NK-92 (cell line): ENCODE data around the gene PHACTR1.

ENCODE experiments used
- DNase-seq: peaks from one replicate; lab custom pipeline; 2025; ENCODE audit not compliant: unreplicated experiment; lab: John Stamatoyannopoulos, UW

PHACTR1 gene

DNA sequence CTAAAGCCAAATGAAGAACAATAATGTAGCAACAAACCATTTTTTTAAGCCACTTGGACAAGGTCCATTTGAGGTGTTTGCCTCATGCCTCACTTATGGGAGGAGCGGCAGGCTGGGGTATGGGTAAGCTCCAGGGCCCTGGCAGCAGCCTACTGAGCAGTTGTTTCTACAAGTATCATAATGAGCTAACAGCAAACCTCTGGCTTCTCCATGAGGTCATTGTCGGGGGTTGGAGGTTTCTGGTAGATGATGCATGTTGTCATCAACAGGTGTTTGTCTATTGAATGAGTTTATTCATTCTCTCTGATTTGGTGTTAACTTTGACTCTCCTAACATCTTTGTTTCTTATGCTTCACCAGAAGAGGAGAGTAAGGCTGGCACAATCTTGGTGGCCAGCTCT, 461.1 kb downstream of the PHACTR1 start:
- no peak for DNase-seq

DNA sequence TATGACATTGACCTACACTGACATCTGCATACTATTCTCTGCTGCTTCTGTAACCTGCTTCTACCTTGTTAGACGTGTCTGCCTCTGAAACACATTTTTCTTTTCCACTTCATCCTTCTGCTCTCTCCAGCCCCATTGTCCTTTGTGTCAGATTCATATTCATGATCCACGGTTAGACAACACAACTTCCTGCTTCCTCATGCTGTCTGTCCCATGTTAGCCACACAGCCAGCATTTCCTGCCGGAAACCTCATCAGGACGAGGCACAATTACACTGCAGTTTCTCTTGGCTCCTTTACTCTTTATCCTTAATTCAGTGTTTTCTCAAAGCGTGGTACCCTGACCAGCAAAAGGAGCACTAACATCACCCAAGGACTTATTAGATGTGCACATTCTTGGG, 461.5 kb downstream of the PHACTR1 start:
- DNase-seq: no peak

DNA sequence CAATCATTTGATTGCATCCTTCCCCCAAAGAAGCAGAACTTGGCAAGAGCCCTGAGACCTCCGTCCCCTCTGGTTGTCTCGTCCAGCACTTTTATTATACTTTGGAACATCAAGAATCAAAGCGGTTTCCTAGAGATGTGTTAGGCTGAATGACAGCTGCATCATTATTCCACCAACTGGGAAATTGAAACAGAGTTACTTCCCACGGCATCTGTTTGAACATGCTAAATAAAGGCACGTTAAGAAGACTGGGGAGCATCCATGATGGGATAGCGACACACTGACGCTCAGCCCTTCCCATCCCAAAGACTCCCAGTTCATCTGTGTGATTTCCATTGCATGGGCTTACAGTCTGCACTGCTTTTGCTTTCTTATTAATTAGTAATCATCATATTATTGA, 464.0 kb downstream of the PHACTR1 start:
- DNase-seq: no peak

DNA sequence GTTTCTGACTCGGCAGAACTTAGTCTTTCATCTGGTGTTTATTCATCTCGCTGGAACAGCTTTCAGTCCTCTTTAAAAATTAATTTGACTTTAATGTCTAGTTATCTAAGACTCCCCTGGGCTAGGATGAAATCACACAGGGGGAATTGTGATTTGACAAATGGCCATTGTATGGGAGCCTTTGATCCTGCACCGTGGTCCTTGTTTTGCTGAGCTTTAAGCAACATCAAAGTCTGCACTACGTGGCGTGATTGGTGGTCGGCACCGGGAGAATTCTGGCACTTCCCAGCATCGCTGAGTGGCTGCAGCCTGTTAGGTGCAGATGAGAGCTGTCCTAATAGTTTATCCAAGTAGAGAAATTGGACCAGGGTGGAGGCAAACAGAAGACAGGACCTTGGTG, 464.8 kb downstream of the PHACTR1 start:
- no peak for DNase-seq

DNA sequence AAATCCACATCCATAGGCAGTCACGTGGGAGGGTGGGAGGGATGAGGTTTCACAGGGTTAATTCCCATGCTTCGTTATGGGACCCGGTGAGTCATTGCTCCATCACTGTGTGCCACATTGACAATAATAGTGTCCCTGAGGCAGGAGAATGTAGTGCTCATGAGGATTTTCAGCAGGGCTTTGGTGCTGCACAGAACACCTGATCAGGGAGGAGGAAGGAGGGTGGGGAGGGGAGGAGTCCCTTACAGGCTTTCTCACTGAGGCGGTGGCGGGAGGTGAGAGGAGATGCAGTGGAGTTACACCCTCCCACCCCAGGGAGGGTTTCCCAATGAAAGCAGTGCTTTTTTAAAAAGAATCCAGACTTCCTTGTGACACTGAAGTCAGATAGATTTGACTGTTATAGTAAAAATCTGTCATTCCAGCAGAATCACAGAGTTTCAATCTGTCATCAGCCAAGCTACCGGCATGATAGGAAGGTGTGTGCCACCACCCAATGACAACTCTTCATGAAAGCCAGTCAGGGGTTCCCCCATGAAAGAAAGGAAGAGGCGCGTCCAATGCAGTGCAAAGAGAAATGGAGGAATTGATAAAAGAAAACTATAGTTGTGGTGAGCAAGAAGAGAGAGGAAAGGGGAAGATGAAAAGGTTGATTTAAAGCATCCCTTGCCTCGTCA, 467.0 kb downstream of the PHACTR1 start:
- no peak for DNase-seq

DNA sequence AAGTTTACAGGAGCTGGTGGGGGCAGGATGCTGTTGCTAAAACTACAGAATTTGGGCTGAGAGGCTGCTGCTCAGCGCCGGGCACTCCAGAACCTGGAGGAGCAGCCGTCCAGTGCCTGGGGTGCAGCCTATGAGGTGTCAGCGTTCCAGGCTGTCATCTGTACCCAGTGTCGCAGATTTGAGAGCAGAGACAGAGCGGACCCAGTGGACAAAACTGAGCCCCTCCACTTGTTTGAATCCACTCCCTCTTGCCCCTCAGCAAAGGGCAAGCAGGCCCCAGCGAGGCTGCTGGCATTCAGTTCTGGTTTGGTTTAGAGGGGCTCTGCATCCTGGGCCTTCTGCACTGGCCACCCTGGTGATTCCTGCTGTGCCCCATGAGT, 467.5 kb downstream of the PHACTR1 start:
- DNase-seq: no peak

- no peak for DNase-seq
These were observed 468.0 kb downstream of the PHACTR1 start for GRCh38 chr6:13184547-13184946.

- DNase-seq: no peak
These were observed 470.3 kb downstream of the PHACTR1 start for GRCh38 chr6:13186861-13187260.

DNA sequence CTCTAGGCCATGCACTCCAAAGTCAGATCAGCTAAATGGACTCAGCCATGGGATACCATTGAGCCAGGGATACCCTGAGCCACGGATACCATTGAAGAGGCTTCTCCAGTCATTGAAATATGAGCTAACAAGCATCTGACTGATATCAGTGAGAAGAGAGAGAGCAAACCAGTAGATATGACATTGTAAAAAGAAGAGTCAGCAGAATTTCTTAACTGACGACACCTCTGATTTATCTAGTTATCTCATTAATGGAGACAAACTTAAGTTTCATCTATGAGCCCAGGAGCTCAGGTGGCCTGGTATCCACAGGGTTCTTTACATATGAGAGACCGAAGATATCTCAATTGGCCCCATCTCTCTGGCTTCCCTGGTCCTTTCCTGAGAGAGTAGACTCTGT, 471.1 kb downstream of the PHACTR1 start:
- no peak for DNase-seq

GRCh38 chr6:13188306-13188705, 471.7 kb downstream of the PHACTR1 start:
- no peak for DNase-seq

DNA sequence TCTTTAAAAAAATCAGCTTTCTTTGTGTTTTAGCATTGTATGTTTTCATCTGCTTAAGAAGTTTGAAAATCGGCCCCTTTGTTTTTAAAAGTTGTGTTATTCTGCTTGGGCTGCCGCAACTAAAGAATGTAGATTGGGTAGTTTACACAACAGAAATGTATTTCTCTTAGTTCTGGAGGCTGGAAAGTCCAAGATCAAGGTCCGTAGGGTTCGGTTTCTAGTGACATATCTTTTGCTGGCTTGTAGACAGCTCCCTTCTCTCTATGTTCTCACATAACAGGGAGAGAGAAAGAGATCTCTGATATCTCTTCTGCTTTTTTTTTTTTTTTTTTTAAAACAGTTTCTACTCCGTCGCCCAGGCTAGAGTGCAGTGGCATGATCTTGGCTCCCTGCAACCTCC, 473.1 kb downstream of the PHACTR1 start:
- no peak for DNase-seq

- DNase-seq: no peak
These were observed 473.8 kb downstream of the PHACTR1 start for GRCh38 chr6:13190376-13190775.

GRCh38 chr6:13191461-13191860, 474.9 kb downstream of the PHACTR1 start:
- no peak for DNase-seq

GRCh38 chr6:13194852-13195251, 478.3 kb downstream of the PHACTR1 start:
- no peak for DNase-seq

GRCh38 chr6:13195803-13196202, 479.2 kb downstream of the PHACTR1 start:
- DNase-seq: no peak

DNA sequence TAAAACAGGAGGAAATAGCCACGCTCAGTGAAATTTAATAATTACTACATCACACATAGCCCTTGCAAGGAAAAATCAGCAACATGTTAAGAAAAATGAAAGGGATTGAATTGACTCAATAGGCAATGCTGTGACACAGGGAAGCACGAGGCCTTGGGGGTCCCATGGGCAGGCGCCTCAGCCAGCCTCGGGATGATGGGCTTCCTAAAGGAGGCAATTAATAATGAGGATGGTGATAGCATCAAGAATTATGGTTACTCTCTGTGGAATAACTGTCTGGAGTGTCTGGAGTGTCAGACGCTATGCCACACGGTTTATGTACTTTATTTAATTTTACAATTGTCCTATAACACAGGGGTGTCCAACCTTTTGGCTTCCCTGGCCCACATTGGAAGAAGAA, 481.6 kb downstream of the PHACTR1 start:
- no peak for DNase-seq

GRCh38 chr6:13201336-13201735, 484.8 kb downstream of the PHACTR1 start:
- no peak for DNase-seq

DNA sequence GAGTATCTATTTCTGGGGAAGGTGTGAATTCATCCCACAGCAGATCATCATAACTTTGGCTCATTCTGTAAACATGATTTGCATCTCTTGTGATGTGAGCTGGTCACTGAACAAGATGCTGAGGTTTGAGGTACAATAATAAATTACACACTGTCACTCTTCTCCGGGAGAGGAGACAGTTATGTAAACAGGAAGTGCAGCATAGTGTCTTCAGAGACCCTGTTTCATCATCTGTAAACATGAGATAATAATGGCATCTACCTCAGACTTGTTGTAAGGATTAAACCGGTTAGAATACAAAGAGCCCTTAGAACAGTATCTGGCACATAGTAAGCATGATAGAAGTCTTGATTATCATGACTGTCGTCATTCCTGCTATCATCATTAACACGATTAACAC, 486.6 kb downstream of the PHACTR1 start:
- no peak for DNase-seq

GRCh38 chr6:13205106-13205505, 488.5 kb downstream of the PHACTR1 start:
- DNase-seq: no peak

GRCh38 chr6:13212096-13212495, 495.5 kb downstream of the PHACTR1 start:
- DNase-seq: no peak

- DNase-seq: no peak
These were observed 496.0 kb downstream of the PHACTR1 start for GRCh38 chr6:13212538-13212937.

- no peak for DNase-seq
These were observed 498.8 kb downstream of the PHACTR1 start for GRCh38 chr6:13215390-13215789.

DNA sequence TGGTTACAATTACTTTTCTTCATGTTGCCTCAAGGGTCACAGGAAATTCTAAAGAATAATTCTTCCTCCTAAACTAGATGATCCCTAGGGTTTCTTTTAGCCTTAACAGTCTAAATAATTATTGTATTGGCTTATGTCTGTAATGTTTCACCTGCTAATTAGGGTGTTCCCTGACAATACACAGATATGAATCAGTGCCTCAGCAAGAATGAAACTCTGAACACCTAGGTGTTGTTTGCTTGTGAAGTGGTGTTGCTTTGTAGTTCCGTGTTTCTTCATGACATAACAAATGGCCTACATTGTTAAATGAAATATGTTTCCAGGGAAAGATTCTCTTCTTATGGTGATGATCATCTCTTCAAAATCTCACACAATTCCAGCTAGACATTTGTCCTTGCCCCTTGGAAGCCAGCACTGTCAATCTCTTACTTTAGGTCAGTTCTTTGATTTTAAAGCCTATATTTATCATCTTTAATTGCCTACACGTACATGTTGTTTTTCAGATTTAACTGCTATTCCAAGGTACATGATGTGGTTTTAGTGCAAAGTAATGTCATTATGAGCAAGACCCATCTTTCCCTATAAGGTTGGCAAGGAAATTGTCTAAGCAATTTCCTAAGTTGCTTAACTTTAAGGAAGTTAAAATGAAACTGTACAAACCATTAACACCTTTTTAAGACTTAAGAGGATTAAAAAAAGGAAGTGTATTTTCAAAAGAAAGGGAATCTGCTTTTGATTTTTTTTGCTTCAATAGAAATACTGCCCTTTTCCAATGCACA, 499.9 kb downstream of the PHACTR1 start:
- no peak for DNase-seq
